ENCODE measurements around the gene DUSP23. TPM values are rescaled to one million over a fixed set of nuclear protein-coding genes. Genes with fewer than 3 reads are reported as not detected.

The DUSP23 gene
- total and polyA plus RNA-seq, 2 experiments from 2014 or later, result 47.9 to 53.4 TPM

- no peak overlapping the region for H3K27ac ChIP-seq
- TF ChIP-seq CTCF (IDR thresholded peaks at IDR 0.05; ENCODE audit: low read depth, low read length), result no peak
Observed at GRCh38 chr1:159803956-159804689, 23.4 kb downstream of the DUSP23 start.

GRCh38 chr1:159804924-159805323 is 24.2 kb downstream of the DUSP23 start:
- Histone ChIP-seq H3K9me3 (ENCODE audit: low read depth) (no peaks in the 10 kb centered on the region), H3K4me1 (ENCODE audit: low read depth) (no peaks in the 10 kb centered on the region), H3K36me3 (no peaks in the 10 kb centered on the region), H3K27me3 (no peaks in the 10 kb centered on the region), H3K4me3 (no peak overlapping the region), H3K27ac (no peak overlapping the region)
- DNase-seq (ENCODE audit: low read depth in 1 of 2, low spot score in 1 of 2), result no peak
- TF ChIP-seq CTCF (IDR thresholded peaks at IDR 0.05; ENCODE audit: low read depth, low read length), result no peak

More at GRCh38 chr1:159803956-159804689, 23.4 kb downstream of the DUSP23 start:
- Histone ChIP-seq H3K9me3 (ENCODE audit: low read depth) (no peaks in the 10 kb centered on the region), H3K4me1 (ENCODE audit: low read depth) (no peaks in the 10 kb centered on the region), H3K36me3 (no peaks in the 10 kb centered on the region), H3K27me3 (no peaks in the 10 kb centered on the region), H3K4me3 (no peak overlapping the region)
- DNase-seq (ENCODE audit: low read depth in 1 of 2, low spot score in 1 of 2), result no peak

- no peaks in the 10 kb centered on the region for H3K9me3 ChIP-seq (ENCODE audit: low read depth)
- H3K4me3 ChIP-seq, result no peak overlapping the region
- no peaks in the 10 kb centered on the region for H3K36me3 ChIP-seq
- H3K27ac ChIP-seq, result no peak overlapping the region
- no peak for DNase-seq (ENCODE audit: low read depth in 1 of 2, low spot score in 1 of 2)
- H3K4me1 ChIP-seq (ENCODE audit: low read depth), result no peaks in the 10 kb centered on the region
- no peak for TF ChIP-seq CTCF (IDR thresholded peaks at IDR 0.05; ENCODE audit: low read depth, low read length)
- peaks cover 7% of the 10 kb centered on the region for H3K27me3 ChIP-seq
Observed at GRCh38 chr1:159815926-159816325, 35.2 kb downstream of the DUSP23 start.

GRCh38 chr1:159817276-159818041 is 36.7 kb downstream of the DUSP23 start:
- H3K27me3 ChIP-seq, result no peaks in the 10 kb centered on the region
- no peaks in the 10 kb centered on the region for H3K36me3 ChIP-seq
- TF ChIP-seq CTCF (IDR thresholded peaks at IDR 0.05; ENCODE audit: low read depth, low read length), result no peak
- H3K9me3 ChIP-seq (ENCODE audit: low read depth), result no peaks in the 10 kb centered on the region
- H3K4me3 ChIP-seq, result no peak overlapping the region
- no peaks in the 10 kb centered on the region for H3K4me1 ChIP-seq (ENCODE audit: low read depth)
- no peak overlapping the region for H3K27ac ChIP-seq
- no peak for DNase-seq (ENCODE audit: low read depth in 1 of 2, low spot score in 1 of 2)

DNA sequence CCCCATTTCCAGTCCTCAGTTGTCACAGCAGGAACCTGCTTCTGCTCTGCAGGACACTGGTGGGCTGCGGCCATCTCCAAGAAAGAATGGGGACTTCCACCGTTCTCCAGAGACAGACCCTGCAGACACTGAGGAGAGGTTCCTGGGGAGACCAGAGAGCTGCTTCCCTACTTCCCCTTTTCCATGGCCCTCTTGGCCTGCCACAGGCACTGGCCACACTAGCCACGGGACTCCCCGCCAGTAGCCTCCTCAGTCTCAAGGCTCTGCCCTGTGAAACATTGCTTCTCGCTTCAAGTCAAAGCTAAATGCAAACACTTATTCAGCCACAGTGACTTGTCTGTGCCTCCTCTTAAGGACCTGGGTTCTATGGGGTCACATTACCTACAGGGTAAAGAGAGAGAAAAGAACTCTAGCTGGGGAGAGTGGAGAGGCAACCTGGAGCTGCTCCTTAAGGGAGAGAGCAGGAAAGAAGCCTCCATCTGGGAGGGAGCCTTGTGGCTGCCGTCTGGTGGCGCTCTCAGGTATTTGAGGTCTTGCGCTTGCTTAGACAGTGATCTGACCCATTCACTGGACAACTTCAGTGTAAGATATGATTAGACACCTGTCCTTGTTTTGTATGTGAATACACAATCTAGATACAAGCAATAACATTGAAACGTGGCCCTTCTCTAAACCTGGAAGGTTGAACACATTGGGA is 40.6 kb downstream of the DUSP23 start:
- DNase-seq (ENCODE audit: low read depth in 1 of 2, low spot score in 1 of 2), result no peak
- H3K9me3 ChIP-seq (ENCODE audit: low read depth), result no peaks in the 10 kb centered on the region
- no peaks in the 10 kb centered on the region for H3K4me1 ChIP-seq (ENCODE audit: low read depth)
- no peaks in the 10 kb centered on the region for H3K36me3 ChIP-seq
- H3K27ac ChIP-seq, result no peak overlapping the region
- no peaks in the 10 kb centered on the region for H3K27me3 ChIP-seq
- no peak for TF ChIP-seq CTCF (IDR thresholded peaks at IDR 0.05; ENCODE audit: low read depth, low read length)
- H3K4me3 ChIP-seq, result no peak overlapping the region

Measured in cardiac muscle cell (in vitro differentiated cells and primary cell).